Measurements from ENCODE around the gene TAF1D. TPM values are rescaled to one million over a fixed set of nuclear protein-coding genes. Genes with fewer than 3 reads are reported as not detected.

Gene TAF1D
- total RNA-seq, 1 donor from 2014 or later = 145 TPM

DNA sequence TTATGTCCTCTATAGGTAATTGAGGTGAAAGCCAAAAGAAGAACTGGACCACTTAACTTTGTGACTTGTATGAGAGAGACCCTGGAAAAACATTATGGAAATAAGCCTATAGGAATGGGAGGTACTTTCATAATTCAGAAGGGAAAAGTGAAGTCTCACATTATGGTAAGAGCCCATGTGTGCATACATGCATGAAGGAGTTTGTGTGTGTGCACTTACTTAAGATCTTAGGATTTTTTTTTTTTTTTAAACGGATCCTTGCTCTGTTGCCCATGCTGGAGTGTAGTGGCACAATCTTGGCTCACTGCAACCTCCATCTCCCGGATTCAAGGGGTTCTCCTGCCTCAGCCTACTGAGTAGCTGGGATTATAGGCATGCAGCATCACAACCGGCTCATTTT, 16.0 kb upstream of the TAF1D start:
- no peaks in the 10 kb centered on the region for H3K9me3 ChIP-seq (ENCODE audit: insufficient read depth, low read depth, low read length)
- Mint-ChIP-seq H3K4me1 (ENCODE audit: low read depth, unreplicated experiment) (no peaks in the 10 kb centered on the region), H3K36me3 (ENCODE audit: low read depth, unreplicated experiment) (peaks cover 12% of the 10 kb centered on the region), H3K4me3 (ENCODE audit: unreplicated experiment) (no peak overlapping the region), H3K27me3 (ENCODE audit: low read depth, unreplicated experiment) (no peaks in the 10 kb centered on the region), H3K27ac (ENCODE audit: unreplicated experiment) (no peak overlapping the region), H3K9me3 (ENCODE audit: unreplicated experiment) (no peaks in the 10 kb centered on the region)
- no peak overlapping the region for H3K4me2 ChIP-seq (ENCODE audit: low read length)
- no peak overlapping the region for H2AFZ ChIP-seq (ENCODE audit: low read depth, low read length)
- no peaks in the 10 kb centered on the region for H3K4me1 ChIP-seq (ENCODE audit: insufficient read depth, low read length)
- no peaks in the 10 kb centered on the region for H3K79me2 ChIP-seq (ENCODE audit: insufficient read depth, low read length)
- no peak overlapping the region for H3K4me3 ChIP-seq (ENCODE audit: insufficient read depth, low read depth, low read length)
- no peaks in the 10 kb centered on the region for H3K36me3 ChIP-seq (ENCODE audit: insufficient read depth, low read length)
- TF ChIP-seq EZH2 (IDR thresholded peaks at IDR 0.05; ENCODE audit: insufficient read depth, low read length) = no peak
- no peak overlapping the region for H3K27ac ChIP-seq (ENCODE audit: low read depth, low read length)
- no peaks in the 10 kb centered on the region for H3K27me3 ChIP-seq (ENCODE audit: insufficient read depth, low read length)
- FAIRE-seq = no peak
- no peak overlapping the region for H3K9ac ChIP-seq (ENCODE audit: low read length)
- no peak for DNase-seq (ENCODE audit: low read depth)
- H4K20me1 ChIP-seq (ENCODE audit: insufficient read depth, low read length) = no peaks in the 10 kb centered on the region

DNA sequence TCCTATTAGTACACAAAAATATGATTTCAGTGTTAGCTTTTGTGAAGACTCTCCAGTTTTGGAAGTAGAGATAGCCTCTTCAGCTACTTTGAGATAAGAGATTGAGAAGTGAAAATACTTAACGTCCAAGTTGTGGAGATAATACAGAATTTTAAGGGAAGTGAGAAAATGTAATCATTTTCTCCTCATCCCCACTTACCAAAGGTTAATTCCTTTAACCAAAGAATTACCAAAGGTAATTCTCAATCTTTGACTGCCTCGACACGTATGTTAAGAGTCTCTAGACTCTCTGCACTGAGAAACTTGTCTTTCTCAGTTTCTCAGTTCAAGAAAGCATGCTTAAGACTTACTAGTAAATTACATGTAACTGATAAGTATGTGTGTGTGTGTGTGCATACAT, 15.5 kb upstream of the TAF1D start:
- no peaks in the 10 kb centered on the region for H3K27me3 Mint-ChIP-seq (ENCODE audit: low read depth, unreplicated experiment)
- Histone ChIP-seq H3K4me2 (ENCODE audit: low read length) (no peak overlapping the region), H3K9ac (ENCODE audit: low read length) (no peak overlapping the region), H3K27me3 (ENCODE audit: insufficient read depth, low read length) (no peaks in the 10 kb centered on the region), H3K79me2 (ENCODE audit: insufficient read depth, low read length) (no peaks in the 10 kb centered on the region), H3K36me3 (ENCODE audit: insufficient read depth, low read length) (no peaks in the 10 kb centered on the region), H3K4me1 (ENCODE audit: insufficient read depth, low read length) (no peaks in the 10 kb centered on the region), H3K4me3 (ENCODE audit: insufficient read depth, low read depth, low read length) (no peak overlapping the region), H2AFZ (ENCODE audit: low read depth, low read length) (no peak overlapping the region), H3K27ac (ENCODE audit: low read depth, low read length) (no peak overlapping the region), H3K9me3 (ENCODE audit: insufficient read depth, low read depth, low read length) (no peaks in the 10 kb centered on the region), H4K20me1 (ENCODE audit: insufficient read depth, low read length) (no peaks in the 10 kb centered on the region)
- no peaks in the 10 kb centered on the region for H3K9me3 Mint-ChIP-seq (ENCODE audit: unreplicated experiment)
- TF ChIP-seq, protein P1, sequence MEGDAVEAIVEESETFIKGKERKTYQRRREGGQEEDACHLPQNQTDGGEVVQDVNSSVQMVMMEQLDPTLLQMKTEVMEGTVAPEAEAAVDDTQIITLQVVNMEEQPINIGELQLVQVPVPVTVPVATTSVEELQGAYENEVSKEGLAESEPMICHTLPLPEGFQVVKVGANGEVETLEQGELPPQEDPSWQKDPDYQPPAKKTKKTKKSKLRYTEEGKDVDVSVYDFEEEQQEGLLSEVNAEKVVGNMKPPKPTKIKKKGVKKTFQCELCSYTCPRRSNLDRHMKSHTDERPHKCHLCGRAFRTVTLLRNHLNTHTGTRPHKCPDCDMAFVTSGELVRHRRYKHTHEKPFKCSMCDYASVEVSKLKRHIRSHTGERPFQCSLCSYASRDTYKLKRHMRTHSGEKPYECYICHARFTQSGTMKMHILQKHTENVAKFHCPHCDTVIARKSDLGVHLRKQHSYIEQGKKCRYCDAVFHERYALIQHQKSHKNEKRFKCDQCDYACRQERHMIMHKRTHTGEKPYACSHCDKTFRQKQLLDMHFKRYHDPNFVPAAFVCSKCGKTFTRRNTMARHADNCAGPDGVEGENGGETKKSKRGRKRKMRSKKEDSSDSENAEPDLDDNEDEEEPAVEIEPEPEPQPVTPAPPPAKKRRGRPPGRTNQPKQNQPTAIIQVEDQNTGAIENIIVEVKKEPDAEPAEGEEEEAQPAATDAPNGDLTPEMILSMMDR (IDR thresholded peaks at IDR 0.05; ENCODE audit: insufficient read depth, low read depth, low read length) = no peak
- no peak for TF ChIP-seq EZH2 (IDR thresholded peaks at IDR 0.05; ENCODE audit: insufficient read depth, low read length)
- peaks cover 12% of the 10 kb centered on the region for H3K36me3 Mint-ChIP-seq (ENCODE audit: low read depth, unreplicated experiment)
- no peak for FAIRE-seq
- no peak overlapping the region for H3K4me3 Mint-ChIP-seq (ENCODE audit: unreplicated experiment)
- H3K27ac Mint-ChIP-seq (ENCODE audit: unreplicated experiment) = no peak overlapping the region
- H3K4me1 Mint-ChIP-seq (ENCODE audit: low read depth, unreplicated experiment) = no peaks in the 10 kb centered on the region
- DNase-seq (ENCODE audit: low read depth) = no peak

DNA sequence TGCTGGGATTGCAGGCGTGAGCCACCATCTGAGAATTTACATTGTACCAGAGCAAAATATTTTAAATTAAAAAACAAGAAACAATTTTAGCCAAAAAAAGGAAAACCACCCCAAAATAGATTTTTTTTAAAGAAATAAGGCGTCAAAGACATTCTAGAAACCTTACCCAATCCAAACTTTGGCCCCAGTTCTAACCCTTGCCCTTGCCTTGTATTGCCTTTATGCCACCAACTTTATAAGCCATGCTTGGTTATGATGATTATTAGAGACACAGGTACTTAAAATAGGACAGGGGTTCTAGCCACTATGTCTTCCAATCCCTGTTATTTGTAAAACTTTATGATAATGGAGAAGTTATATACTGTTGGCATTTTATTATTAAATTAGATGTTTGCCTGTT, 11.9 kb upstream of the TAF1D start:
- Histone ChIP-seq H4K20me1 (ENCODE audit: insufficient read depth, low read length) (no peaks in the 10 kb centered on the region), H3K27me3 (ENCODE audit: insufficient read depth, low read length) (no peaks in the 10 kb centered on the region), H3K4me1 (ENCODE audit: insufficient read depth, low read length) (no peaks in the 10 kb centered on the region), H3K4me2 (ENCODE audit: low read length) (no peak overlapping the region), H2AFZ (ENCODE audit: low read depth, low read length) (no peak overlapping the region), H3K4me3 (ENCODE audit: insufficient read depth, low read depth, low read length) (no peak overlapping the region), H3K36me3 (ENCODE audit: insufficient read depth, low read length) (no peaks in the 10 kb centered on the region), H3K79me2 (ENCODE audit: insufficient read depth, low read length) (no peaks in the 10 kb centered on the region), H3K27ac (ENCODE audit: low read depth, low read length) (no peak overlapping the region), H3K9me3 (ENCODE audit: insufficient read depth, low read depth, low read length) (no peaks in the 10 kb centered on the region), H3K9ac (ENCODE audit: low read length) (no peak overlapping the region)
- Mint-ChIP-seq H3K27me3 (ENCODE audit: low read depth, unreplicated experiment) (no peaks in the 10 kb centered on the region), H3K9me3 (ENCODE audit: unreplicated experiment) (no peaks in the 10 kb centered on the region), H3K36me3 (ENCODE audit: low read depth, unreplicated experiment) (peaks cover 5% of the 10 kb centered on the region), H3K4me3 (ENCODE audit: unreplicated experiment) (no peak overlapping the region), H3K4me1 (ENCODE audit: low read depth, unreplicated experiment) (no peaks in the 10 kb centered on the region), H3K27ac (ENCODE audit: unreplicated experiment) (no peak overlapping the region)
- TF ChIP-seq, protein P1 (IDR thresholded peaks at IDR 0.05; ENCODE audit: insufficient read depth, low read depth, low read length) = no peak
- TF ChIP-seq EZH2 (IDR thresholded peaks at IDR 0.05; ENCODE audit: insufficient read depth, low read length) = no peak
- DNase-seq (ENCODE audit: low read depth) (no peak), FAIRE-seq (no peak)
